HG03354 (cell line): ENCODE results near the gene CTIF.

Experiments
- ATAC-seq: cut with Tn5 transposase; IDR thresholded peaks from one replicate; pipeline ENCODE4 v1.9.1; 2021; ENCODE audit warnings: mild to moderate bottlenecking; ENCODE audit not compliant: unreplicated experiment, poor library complexity, severe bottlenecking

Gene CTIF

GRCh38 chr18:48776156-48776555, 237.3 kb downstream of the CTIF start:
- no peak for ATAC-seq

- no peak for ATAC-seq
Measured at GRCh38 chr18:48776641-48777025, 237.8 kb downstream of the CTIF start.

GRCh38 chr18:48777026-48777743, 238.4 kb downstream of the CTIF start:
- no peak for ATAC-seq

- ATAC-seq = no peak
Measured at GRCh38 chr18:48777744-48778116, 238.9 kb downstream of the CTIF start.

GRCh38 chr18:48778344-48779011, 239.6 kb downstream of the CTIF start:
- no peak for ATAC-seq

- ATAC-seq = no peak
Measured at GRCh38 chr18:48779462-48779861, 240.6 kb downstream of the CTIF start.

GRCh38 chr18:48780201-48780912, 241.5 kb downstream of the CTIF start:
- no peak for ATAC-seq

- ATAC-seq = no peak
Measured at GRCh38 chr18:48780913-48781162, 242.0 kb downstream of the CTIF start.

GRCh38 chr18:48781163-48781987, 242.5 kb downstream of the CTIF start:
- no peak for ATAC-seq

- ATAC-seq = no peak
Measured at GRCh38 chr18:48781988-48782363, 243.1 kb downstream of the CTIF start.

- no peak for ATAC-seq
Measured at GRCh38 chr18:48782381-48782861, 243.6 kb downstream of the CTIF start.

- ATAC-seq = no peak
Measured at GRCh38 chr18:48783616-48784520, 245.0 kb downstream of the CTIF start.

- ATAC-seq = peak; percentile 13
Measured at GRCh38 chr18:48784656-48785055, 245.8 kb downstream of the CTIF start.

GRCh38 chr18:48785091-48785614, 246.3 kb downstream of the CTIF start:
- peak; percentile 85 for ATAC-seq

- no peak for ATAC-seq
Measured at GRCh38 chr18:48785736-48786454, 247.1 kb downstream of the CTIF start.

- no peak for ATAC-seq
Measured at GRCh38 chr18:48786455-48787202, 247.8 kb downstream of the CTIF start.

- ATAC-seq = no peak
Measured at GRCh38 chr18:48787203-48788151, 248.6 kb downstream of the CTIF start.
